WTC11 (cell line): ENCODE results near the gene WDR64. TPM values are rescaled to one million over a fixed set of nuclear protein-coding genes. Genes with fewer than 3 reads are reported as not detected.

Experiments
- ATAC-seq: fragments of 200-7000 bp; cut with Tn5 transposase; 2 replicates; pipeline ENCODE4 v1.10.0; 2021; ENCODE audit warnings: mild to moderate bottlenecking, moderate library complexity
- CTCF ChIA-PET: fragments of 300-600 bp; sonication (Branson Sonifier 250); formaldehyde crosslinking; loops from one replicate; lab custom pipeline; 2021; ENCODE audit warnings: antibody characterized with exemption; lab: Charles Lee
- POLR2A ChIA-PET: fragments of 350-600 bp; sonication (Branson Sonifier 250); formaldehyde crosslinking; loops from one replicate; lab custom pipeline; 2021; ENCODE audit warnings: antibody characterized with exemption; lab: Charles Lee
- DNase-seq: peaks from one replicate; pipeline ENCODE4 v3.0.0; 2021; ENCODE audit warnings: low spot score
- H3K27ac Mint-ChIP-seq: 2 replicates; pipeline ENCODE4 v1.8.0; 2021; ENCODE audit warnings: mixed read lengths
- H3K27me3 Mint-ChIP-seq: 2 replicates; pipeline ENCODE4 v1.8.0; 2021; ENCODE audit warnings: low read depth, mild to moderate bottlenecking, moderate library complexity, mixed read lengths
- H3K36me3 Mint-ChIP-seq: 2 replicates; pipeline ENCODE4 v1.8.0; 2021; ENCODE audit warnings: mixed read lengths
- H3K4me1 Mint-ChIP-seq: 2 replicates; pipeline ENCODE4 v1.8.0; 2022; ENCODE audit warnings: mixed read lengths
- H3K4me3 Mint-ChIP-seq: 2 replicates; pipeline ENCODE4 v1.8.0; 2021; ENCODE audit warnings: mild to moderate bottlenecking, moderate library complexity, mixed read lengths
- H3K9me3 Mint-ChIP-seq: 2 replicates; pipeline ENCODE4 v1.8.0; 2021; ENCODE audit warnings: mixed read lengths
- EMX1 ChIP-seq: fragments of 250-450 bp; sonication (Bioruptor Pico); IDR thresholded peaks from 2 replicates; pipeline ENCODE4 v1.8.0; 2021; ENCODE audit warnings: mild to moderate bottlenecking
- FOXK1 ChIP-seq: sonication (generic); formaldehyde crosslinking; IDR thresholded peaks from 2 replicates; pipeline ENCODE4 v1.8.0; 2022; ENCODE audit warnings: mild to moderate bottlenecking, moderate library complexity, missing genetic modification reagents
- FOXP1 ChIP-seq: sonication (generic); formaldehyde crosslinking; IDR thresholded peaks from 2 replicates; pipeline ENCODE4 v1.8.0; 2022; ENCODE audit warnings: missing genetic modification reagents, mild to moderate bottlenecking, moderate library complexity, borderline replicate concordance
- NR2C2 ChIP-seq: sonication (generic); formaldehyde crosslinking; IDR thresholded peaks from 2 replicates; pipeline ENCODE4 v1.8.0; 2022; ENCODE audit warnings: mild to moderate bottlenecking, missing genetic modification reagents
- TP53 ChIP-seq: sonication (generic); formaldehyde crosslinking; IDR thresholded peaks from 2 replicates; pipeline ENCODE4 v1.8.1; 2023; ENCODE audit warnings: mild to moderate bottlenecking, missing genetic modification reagents
- ZNF138 ChIP-seq: sonication (generic); formaldehyde crosslinking; conservative IDR thresholded peaks from 2 replicates; pipeline ENCODE4 v1.8.1; 2022; ENCODE audit warnings: mild to moderate bottlenecking, moderate library complexity, missing genetic modification reagents
- ZNF232 ChIP-seq: sonication (generic); formaldehyde crosslinking; IDR thresholded peaks from 2 replicates; pipeline ENCODE4 v1.8.0; 2022; ENCODE audit warnings: mild to moderate bottlenecking, missing genetic modification reagents
- ZNF263 ChIP-seq: sonication (generic); formaldehyde crosslinking; IDR thresholded peaks from 2 replicates; pipeline ENCODE4 v1.8.1; 2022; ENCODE audit warnings: low read depth, mild to moderate bottlenecking, moderate library complexity, missing genetic modification reagents
- ZNF416 ChIP-seq: fragments of 250-450 bp; sonication (Bioruptor Pico); IDR thresholded peaks from 2 replicates; pipeline ENCODE4 v1.9.0; 2021; ENCODE audit warnings: mild to moderate bottlenecking, inconsistent platforms
- ZNF423 ChIP-seq: fragments of 250-450 bp; sonication (Bioruptor Pico); IDR thresholded peaks from 2 replicates; pipeline ENCODE4 v2.1.2; 2022; ENCODE audit warnings: mild to moderate bottlenecking, moderate library complexity
- total RNA-seq: library from RNA; stranded (reverse); gene quantifications from 3 replicates; pipeline ENCODE4 v1.2.3, GENCODE V29; 2021
- TF ChIP-seq, protein P1 (sequence below): fragments of 250-450 bp; sonication (Bioruptor Pico); conservative IDR thresholded peaks from 2 replicates; pipeline ENCODE4 v1.9.0; 2021; ENCODE audit warnings: mild to moderate bottlenecking
- TF ChIP-seq, protein P2 (sequence below): sonication (generic); formaldehyde crosslinking; IDR thresholded peaks from 2 replicates; pipeline ENCODE4 v1.8.0; 2022; ENCODE audit warnings: missing genetic modification reagents
- TF ChIP-seq, protein P3 (sequence below): sonication (generic); formaldehyde crosslinking; IDR thresholded peaks from 2 replicates; pipeline ENCODE4 v1.8.1; 2023; ENCODE audit warnings: mild to moderate bottlenecking, missing genetic modification reagents, moderate library complexity
- TF ChIP-seq, protein P4 (sequence below): fragments of 250-450 bp; sonication (Bioruptor Pico); IDR thresholded peaks from 2 replicates; pipeline ENCODE4 v1.8.0; 2021; ENCODE audit warnings: mild to moderate bottlenecking
- TF ChIP-seq, protein P5 (sequence below): sonication (generic); formaldehyde crosslinking; IDR thresholded peaks from 2 replicates; pipeline ENCODE4 v1.8.0; 2023; ENCODE audit warnings: missing genetic modification reagents
- TF ChIP-seq, protein P6 (sequence below): sonication (generic); formaldehyde crosslinking; IDR thresholded peaks from 2 replicates; pipeline ENCODE4 v1.8.1; 2023; ENCODE audit warnings: mild to moderate bottlenecking, missing genetic modification reagents
- TF ChIP-seq, protein P7 (sequence below): sonication (generic); formaldehyde crosslinking; IDR thresholded peaks from 2 replicates; pipeline ENCODE4 v1.8.1; 2023; ENCODE audit warnings: mild to moderate bottlenecking, moderate library complexity, missing genetic modification reagents
- TF ChIP-seq, protein P8 (sequence below): sonication (generic); formaldehyde crosslinking; IDR thresholded peaks from 2 replicates; pipeline ENCODE4 v1.8.0; 2023; ENCODE audit warnings: missing genetic modification reagents, mild to moderate bottlenecking, borderline replicate concordance

Gene WDR64
- total RNA-seq, 1 experiment from 2014 or later = not detected

DNA sequence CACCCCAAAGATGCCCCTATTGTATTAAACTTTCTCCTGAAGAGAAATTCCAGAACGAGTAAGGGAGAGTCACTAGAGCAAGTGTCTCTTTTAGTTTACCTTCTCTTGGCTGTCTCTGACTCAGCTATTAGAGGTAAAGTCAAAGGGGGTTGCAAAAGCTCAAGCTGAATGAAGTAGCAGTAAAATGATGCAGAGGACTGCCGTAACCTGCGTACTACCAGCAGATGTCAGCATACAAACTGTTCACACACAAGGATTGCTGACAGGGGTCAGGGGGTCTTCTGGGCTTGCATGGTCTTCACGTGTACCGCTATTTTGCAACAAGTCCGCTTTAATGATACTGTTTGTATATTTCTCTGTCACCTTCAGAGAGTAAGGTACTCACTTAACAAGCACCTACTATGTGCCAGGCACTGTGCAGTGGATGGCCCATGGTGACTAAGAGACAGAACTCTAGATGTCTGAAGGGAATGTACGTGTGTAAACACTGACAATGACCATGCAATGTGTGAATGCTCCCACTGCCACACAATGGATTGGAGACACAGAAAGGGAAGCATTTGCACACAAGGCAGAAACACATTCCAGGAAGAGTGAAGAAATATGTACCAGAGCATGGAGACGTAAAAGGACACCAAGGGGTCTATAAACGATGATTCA, 46.8 kb upstream of the WDR64 start:
- CTCF ChIA-PET = interaction anchor here (0.6 to 1.2 kb wide), 15 partner anchors 9 to 763 kb away, joined by 3 to 8 read pairs (median 3); partner anchors contain the start of genes CHML and OPN3
- Mint-ChIP-seq H3K9me3 (no peaks in the 10 kb centered on the region), H3K27me3 (no peaks in the 10 kb centered on the region), H3K4me3 (no peak overlapping the region), H3K4me1 (no peaks in the 10 kb centered on the region), H3K27ac (no peak overlapping the region), H3K36me3 (peaks cover 6% of the 10 kb centered on the region; the same call in 1 of the 2 replicates)
- DNase-seq = peak; percentile 21
- POLR2A ChIA-PET = interaction anchor here (0.7 kb wide), 1 partner anchor 76 kb away, joined by 4 read pairs; no protein-coding TSS in a partner anchor
- peak; percentile 95 for ATAC-seq
- TF ChIP-seq FOXK1 (CRISPR knock-in tag) (no peak), NR2C2 (CRISPR knock-in tag) (no peak), TP53 (no peak), ZNF232 (CRISPR knock-in tag) (no peak), ZNF138 (CRISPR knock-in tag) (no peak), ZNF416 (CRISPR knock-in tag) (no peak), ZNF263 (CRISPR knock-in tag) (no peak), EMX1 (CRISPR knock-in tag) (no peak), FOXP1 (CRISPR knock-in tag) (no peak), ZNF423 (CRISPR knock-in tag) (no peak)
- TF ChIP-seq, protein P1, sequence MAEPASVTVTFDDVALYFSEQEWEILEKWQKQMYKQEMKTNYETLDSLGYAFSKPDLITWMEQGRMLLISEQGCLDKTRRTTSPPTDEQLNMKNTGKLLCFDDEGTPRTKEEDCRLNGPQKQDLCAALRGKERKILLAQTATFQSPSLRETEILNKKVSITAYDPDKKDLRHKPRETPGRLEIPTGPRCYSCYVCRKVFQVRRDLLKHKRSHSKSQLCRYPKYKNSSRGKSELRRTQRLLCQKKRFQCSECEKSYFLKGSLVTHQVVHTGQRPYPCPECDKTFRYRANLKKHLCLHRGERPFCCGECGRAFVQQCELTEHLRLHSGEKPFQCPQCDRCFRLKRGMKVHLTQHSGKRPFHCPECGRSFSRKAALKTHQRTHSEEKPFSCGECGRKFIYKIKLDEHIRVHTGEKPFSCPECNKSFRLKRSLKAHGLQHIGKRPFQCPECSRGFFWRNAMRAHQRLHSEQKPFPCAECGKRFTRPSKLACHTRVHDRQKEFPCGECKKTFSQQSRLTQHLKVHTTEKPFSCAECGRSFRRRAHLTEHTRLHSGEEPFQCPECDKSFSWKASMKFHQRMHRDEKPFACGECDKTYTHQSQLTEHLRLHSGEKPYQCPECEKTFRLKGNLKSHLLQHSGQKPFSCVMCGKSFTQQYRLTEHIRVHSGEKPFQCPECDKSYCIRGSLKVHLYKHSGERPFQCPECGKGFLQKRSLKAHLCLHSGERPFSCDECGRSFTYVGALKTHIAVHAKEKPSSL (CRISPR knock-in tag) = no peak
- TF ChIP-seq, protein P2, sequence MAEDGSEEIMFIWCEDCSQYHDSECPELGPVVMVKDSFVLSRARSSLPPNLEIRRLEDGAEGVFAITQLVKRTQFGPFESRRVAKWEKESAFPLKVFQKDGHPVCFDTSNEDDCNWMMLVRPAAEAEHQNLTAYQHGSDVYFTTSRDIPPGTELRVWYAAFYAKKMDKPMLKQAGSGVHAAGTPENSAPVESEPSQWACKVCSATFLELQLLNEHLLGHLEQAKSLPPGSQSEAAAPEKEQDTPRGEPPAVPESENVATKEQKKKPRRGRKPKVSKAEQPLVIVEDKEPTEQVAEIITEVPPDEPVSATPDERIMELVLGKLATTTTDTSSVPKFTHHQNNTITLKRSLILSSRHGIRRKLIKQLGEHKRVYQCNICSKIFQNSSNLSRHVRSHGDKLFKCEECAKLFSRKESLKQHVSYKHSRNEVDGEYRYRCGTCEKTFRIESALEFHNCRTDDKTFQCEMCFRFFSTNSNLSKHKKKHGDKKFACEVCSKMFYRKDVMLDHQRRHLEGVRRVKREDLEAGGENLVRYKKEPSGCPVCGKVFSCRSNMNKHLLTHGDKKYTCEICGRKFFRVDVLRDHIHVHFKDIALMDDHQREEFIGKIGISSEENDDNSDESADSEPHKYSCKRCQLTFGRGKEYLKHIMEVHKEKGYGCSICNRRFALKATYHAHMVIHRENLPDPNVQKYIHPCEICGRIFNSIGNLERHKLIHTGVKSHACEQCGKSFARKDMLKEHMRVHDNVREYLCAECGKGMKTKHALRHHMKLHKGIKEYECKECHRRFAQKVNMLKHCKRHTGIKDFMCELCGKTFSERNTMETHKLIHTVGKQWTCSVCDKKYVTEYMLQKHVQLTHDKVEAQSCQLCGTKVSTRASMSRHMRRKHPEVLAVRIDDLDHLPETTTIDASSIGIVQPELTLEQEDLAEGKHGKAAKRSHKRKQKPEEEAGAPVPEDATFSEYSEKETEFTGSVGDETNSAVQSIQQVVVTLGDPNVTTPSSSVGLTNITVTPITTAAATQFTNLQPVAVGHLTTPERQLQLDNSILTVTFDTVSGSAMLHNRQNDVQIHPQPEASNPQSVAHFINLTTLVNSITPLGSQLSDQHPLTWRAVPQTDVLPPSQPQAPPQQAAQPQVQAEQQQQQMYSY = no peak
- TF ChIP-seq, protein P3, sequence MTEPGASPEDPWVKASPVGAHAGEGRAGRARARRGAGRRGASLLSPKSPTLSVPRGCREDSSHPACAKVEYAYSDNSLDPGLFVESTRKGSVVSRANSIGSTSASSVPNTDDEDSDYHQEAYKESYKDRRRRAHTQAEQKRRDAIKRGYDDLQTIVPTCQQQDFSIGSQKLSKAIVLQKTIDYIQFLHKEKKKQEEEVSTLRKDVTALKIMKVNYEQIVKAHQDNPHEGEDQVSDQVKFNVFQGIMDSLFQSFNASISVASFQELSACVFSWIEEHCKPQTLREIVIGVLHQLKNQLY = no peak
- TF ChIP-seq, protein P4, sequence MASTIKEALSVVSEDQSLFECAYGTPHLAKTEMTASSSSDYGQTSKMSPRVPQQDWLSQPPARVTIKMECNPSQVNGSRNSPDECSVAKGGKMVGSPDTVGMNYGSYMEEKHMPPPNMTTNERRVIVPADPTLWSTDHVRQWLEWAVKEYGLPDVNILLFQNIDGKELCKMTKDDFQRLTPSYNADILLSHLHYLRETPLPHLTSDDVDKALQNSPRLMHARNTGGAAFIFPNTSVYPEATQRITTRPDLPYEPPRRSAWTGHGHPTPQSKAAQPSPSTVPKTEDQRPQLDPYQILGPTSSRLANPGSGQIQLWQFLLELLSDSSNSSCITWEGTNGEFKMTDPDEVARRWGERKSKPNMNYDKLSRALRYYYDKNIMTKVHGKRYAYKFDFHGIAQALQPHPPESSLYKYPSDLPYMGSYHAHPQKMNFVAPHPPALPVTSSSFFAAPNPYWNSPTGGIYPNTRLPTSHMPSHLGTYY (CRISPR knock-in tag) = no peak
- TF ChIP-seq, protein P5, sequence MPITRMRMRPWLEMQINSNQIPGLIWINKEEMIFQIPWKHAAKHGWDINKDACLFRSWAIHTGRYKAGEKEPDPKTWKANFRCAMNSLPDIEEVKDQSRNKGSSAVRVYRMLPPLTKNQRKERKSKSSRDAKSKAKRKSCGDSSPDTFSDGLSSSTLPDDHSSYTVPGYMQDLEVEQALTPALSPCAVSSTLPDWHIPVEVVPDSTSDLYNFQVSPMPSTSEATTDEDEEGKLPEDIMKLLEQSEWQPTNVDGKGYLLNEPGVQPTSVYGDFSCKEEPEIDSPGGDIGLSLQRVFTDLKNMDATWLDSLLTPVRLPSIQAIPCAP (CRISPR knock-in tag) = no peak
- TF ChIP-seq, protein P6, sequence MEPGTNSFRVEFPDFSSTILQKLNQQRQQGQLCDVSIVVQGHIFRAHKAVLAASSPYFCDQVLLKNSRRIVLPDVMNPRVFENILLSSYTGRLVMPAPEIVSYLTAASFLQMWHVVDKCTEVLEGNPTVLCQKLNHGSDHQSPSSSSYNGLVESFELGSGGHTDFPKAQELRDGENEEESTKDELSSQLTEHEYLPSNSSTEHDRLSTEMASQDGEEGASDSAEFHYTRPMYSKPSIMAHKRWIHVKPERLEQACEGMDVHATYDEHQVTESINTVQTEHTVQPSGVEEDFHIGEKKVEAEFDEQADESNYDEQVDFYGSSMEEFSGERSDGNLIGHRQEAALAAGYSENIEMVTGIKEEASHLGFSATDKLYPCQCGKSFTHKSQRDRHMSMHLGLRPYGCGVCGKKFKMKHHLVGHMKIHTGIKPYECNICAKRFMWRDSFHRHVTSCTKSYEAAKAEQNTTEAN (CRISPR knock-in tag) = no peak
- TF ChIP-seq, protein P7, sequence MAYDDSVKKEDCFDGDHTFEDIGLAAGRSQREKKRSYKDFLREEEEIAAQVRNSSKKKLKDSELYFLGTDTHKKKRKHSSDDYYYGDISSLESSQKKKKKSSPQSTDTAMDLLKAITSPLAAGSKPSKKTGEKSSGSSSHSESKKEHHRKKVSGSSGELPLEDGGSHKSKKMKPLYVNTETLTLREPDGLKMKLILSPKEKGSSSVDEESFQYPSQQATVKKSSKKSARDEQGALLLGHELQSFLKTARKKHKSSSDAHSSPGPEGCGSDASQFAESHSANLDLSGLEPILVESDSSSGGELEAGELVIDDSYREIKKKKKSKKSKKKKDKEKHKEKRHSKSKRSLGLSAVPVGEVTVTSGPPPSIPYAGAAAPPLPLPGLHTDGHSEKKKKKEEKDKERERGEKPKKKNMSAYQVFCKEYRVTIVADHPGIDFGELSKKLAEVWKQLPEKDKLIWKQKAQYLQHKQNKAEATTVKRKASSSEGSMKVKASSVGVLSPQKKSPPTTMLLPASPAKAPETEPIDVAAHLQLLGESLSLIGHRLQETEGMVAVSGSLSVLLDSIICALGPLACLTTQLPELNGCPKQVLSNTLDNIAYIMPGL (CRISPR knock-in tag) = no peak
- TF ChIP-seq, protein P8, sequence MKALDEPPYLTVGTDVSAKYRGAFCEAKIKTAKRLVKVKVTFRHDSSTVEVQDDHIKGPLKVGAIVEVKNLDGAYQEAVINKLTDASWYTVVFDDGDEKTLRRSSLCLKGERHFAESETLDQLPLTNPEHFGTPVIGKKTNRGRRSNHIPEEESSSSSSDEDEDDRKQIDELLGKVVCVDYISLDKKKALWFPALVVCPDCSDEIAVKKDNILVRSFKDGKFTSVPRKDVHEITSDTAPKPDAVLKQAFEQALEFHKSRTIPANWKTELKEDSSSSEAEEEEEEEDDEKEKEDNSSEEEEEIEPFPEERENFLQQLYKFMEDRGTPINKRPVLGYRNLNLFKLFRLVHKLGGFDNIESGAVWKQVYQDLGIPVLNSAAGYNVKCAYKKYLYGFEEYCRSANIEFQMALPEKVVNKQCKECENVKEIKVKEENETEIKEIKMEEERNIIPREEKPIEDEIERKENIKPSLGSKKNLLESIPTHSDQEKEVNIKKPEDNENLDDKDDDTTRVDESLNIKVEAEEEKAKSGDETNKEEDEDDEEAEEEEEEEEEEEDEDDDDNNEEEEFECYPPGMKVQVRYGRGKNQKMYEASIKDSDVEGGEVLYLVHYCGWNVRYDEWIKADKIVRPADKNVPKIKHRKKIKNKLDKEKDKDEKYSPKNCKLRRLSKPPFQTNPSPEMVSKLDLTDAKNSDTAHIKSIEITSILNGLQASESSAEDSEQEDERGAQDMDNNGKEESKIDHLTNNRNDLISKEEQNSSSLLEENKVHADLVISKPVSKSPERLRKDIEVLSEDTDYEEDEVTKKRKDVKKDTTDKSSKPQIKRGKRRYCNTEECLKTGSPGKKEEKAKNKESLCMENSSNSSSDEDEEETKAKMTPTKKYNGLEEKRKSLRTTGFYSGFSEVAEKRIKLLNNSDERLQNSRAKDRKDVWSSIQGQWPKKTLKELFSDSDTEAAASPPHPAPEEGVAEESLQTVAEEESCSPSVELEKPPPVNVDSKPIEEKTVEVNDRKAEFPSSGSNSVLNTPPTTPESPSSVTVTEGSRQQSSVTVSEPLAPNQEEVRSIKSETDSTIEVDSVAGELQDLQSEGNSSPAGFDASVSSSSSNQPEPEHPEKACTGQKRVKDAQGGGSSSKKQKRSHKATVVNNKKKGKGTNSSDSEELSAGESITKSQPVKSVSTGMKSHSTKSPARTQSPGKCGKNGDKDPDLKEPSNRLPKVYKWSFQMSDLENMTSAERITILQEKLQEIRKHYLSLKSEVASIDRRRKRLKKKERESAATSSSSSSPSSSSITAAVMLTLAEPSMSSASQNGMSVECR (CRISPR knock-in tag) = no peak
